ENCODE results near the gene CA4.

DNA sequence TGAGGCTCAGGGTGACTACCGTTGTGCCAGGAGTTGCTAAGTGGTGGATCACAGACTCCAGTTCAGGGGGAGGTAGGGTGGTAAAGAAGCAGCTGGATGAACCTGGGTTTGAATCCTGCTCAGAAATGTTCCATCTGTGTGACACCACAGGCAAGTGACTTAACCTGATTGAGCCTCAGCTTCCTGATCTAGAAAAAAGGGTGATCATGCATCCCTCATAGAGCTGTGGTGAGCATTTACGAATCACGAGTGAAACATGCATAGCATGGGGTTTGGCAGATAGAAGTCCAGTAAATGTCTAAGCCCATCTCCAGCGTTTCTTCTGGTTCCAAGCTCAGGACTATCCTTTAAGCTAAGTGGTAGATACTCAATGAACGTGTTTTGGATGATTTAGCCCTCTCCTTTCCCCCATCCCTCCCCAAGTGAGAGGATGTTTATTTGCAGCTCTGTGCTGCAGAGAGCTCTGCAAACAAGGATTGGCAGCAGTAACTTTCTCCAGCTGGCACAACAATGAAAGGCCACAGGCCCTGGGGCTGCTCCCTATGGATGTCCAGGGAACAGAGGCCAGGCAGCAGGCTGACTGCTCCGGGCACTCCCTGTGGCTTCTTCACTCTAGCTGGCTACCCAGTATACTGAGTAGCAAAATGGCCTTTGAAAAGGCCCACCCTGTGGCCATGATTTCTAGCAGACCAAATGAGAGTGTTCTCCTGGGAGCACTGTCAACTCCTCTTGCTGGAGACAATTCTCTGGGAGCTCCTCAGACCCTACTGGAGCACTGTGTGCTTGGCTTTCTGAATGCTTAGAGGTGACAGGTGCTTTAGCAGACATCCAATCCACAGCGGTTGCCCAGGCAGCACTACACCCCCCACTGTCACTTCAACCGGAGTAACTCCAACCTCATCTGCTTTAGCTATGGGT, 21.3 kb downstream of the CA4 start:
- TF ChIP-seq, protein P1, sequence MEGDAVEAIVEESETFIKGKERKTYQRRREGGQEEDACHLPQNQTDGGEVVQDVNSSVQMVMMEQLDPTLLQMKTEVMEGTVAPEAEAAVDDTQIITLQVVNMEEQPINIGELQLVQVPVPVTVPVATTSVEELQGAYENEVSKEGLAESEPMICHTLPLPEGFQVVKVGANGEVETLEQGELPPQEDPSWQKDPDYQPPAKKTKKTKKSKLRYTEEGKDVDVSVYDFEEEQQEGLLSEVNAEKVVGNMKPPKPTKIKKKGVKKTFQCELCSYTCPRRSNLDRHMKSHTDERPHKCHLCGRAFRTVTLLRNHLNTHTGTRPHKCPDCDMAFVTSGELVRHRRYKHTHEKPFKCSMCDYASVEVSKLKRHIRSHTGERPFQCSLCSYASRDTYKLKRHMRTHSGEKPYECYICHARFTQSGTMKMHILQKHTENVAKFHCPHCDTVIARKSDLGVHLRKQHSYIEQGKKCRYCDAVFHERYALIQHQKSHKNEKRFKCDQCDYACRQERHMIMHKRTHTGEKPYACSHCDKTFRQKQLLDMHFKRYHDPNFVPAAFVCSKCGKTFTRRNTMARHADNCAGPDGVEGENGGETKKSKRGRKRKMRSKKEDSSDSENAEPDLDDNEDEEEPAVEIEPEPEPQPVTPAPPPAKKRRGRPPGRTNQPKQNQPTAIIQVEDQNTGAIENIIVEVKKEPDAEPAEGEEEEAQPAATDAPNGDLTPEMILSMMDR (IDR thresholded peaks at IDR 0.05), result no peak
- TF ChIP-seq POLR2A (IDR thresholded peaks at IDR 0.05) (no peak), POLR2AphosphoS5 (IDR thresholded peaks at IDR 0.05) (no peak)
